MM.1S (cell line): ENCODE data around the gene CFAP90.

Experiments
- DNase-seq: peaks from one replicate; pipeline ENCODE4 v3.0.0-alpha.2; 2015
- H2AFZ ChIP-seq: fragments of 300-600 bp; sonication (generic); 2 replicates; pipeline ENCODE4 v1.6.0; 2016; ENCODE audit warnings: antibody characterized with exemption, low read length
- H3F3A ChIP-seq: fragments of 300-600 bp; sonication (generic); 2 replicates; pipeline ENCODE4 v1.6.1; 2016; ENCODE audit warnings: mild to moderate bottlenecking, antibody characterized with exemption, low read length, moderate library complexity, mixed read lengths; ENCODE audit not compliant: insufficient read depth
- H3K27ac ChIP-seq: fragments of 300-600 bp; sonication (generic); 2 replicates; pipeline ENCODE4 v1.5.1; 2016; ENCODE audit warnings: mild to moderate bottlenecking, low read length
- H3K27me3 ChIP-seq: fragments of 300-600 bp; sonication (generic); replicated peaks from 2 replicates; pipeline ENCODE4 v1.6.0; 2016; ENCODE audit warnings: low read length; ENCODE audit not compliant: insufficient read depth
- H3K36me3 ChIP-seq: fragments of 300-600 bp; sonication (generic); replicated peaks from 2 replicates; pipeline ENCODE4 v1.6.1; 2016; ENCODE audit warnings: mild to moderate bottlenecking, low read length, mixed read lengths; ENCODE audit not compliant: insufficient read depth
- H3K4me1 ChIP-seq: fragments of 300-600 bp; sonication (generic); 2 replicates; pipeline ENCODE4 v1.6.1; 2016; ENCODE audit warnings: low read length, mixed read lengths
- H3K4me2 ChIP-seq: fragments of 300-600 bp; sonication (generic); 2 replicates; pipeline ENCODE4 v1.6.0; 2016; ENCODE audit warnings: low read depth, low read length
- H3K4me3 ChIP-seq: fragments of 300-600 bp; sonication (generic); 2 replicates; pipeline ENCODE4 v1.5.1; 2016; ENCODE audit warnings: low read length, mixed read lengths
- H3K79me2 ChIP-seq: fragments of 300-600 bp; sonication (generic); 2 replicates; pipeline ENCODE4 v1.6.1; 2016; ENCODE audit warnings: mixed run types, low read length, mixed read lengths
- H3K9ac ChIP-seq: fragments of 300-600 bp; sonication (generic); 2 replicates; pipeline ENCODE4 v1.6.1; 2016; ENCODE audit warnings: low read length, mixed read lengths
- H3K9me2 ChIP-seq: fragments of 300-600 bp; sonication (generic); replicated peaks from 2 replicates; pipeline ENCODE4 v1.6.1; 2016; ENCODE audit warnings: mild to moderate bottlenecking, low read length, mixed read lengths; ENCODE audit not compliant: insufficient read depth
- H3K9me3 ChIP-seq: fragments of 300-600 bp; sonication (generic); replicated peaks from 2 replicates; pipeline ENCODE4 v1.6.1; 2016; ENCODE audit warnings: mild to moderate bottlenecking, low read length, mixed read lengths; ENCODE audit not compliant: insufficient read depth
- H4K20me1 ChIP-seq: fragments of 300-600 bp; sonication (generic); 2 replicates; pipeline ENCODE4 v1.6.1; 2016; ENCODE audit warnings: mild to moderate bottlenecking, low read length, moderate library complexity, mixed read lengths; ENCODE audit not compliant: insufficient read depth
- EZH2 ChIP-seq: fragments of 300-600 bp; sonication (generic); optimal IDR thresholded peaks from 2 replicates; pipeline ENCODE3; 2017; ENCODE audit warnings: low read depth, mild to moderate bottlenecking, antibody characterized with exemption, low read length, mixed read lengths
- EZH2phosphoT487 ChIP-seq: fragments of 300-600 bp; sonication (generic); IDR thresholded peaks from 2 replicates; pipeline ENCODE4 v1.6.1; 2018; ENCODE audit warnings: antibody characterized with exemption, low read length
- TF ChIP-seq, protein P1 (sequence below): fragments of 300-600 bp; sonication (generic); IDR thresholded peaks from 2 replicates; pipeline ENCODE4 v1.5.1; 2016; ENCODE audit warnings: antibody characterized with exemption, low read length, mixed read lengths

The CFAP90 gene

GRCh38 chr5:7808998-7809397, 41.9 kb downstream of the CFAP90 start:
- Histone ChIP-seq H3K27me3 (no peaks in the 10 kb centered on the region), H3K36me3 (no peaks in the 10 kb centered on the region), H4K20me1 (no peaks in the 10 kb centered on the region), H3K9me3 (no peaks in the 10 kb centered on the region), H3K79me2 (no peaks in the 10 kb centered on the region), H3F3A (no peaks in the 10 kb centered on the region), H3K27ac (no peak overlapping the region), H3K4me3 (no peak overlapping the region), H3K4me2 (no peak overlapping the region), H3K9me2 (no peaks in the 10 kb centered on the region), H3K4me1 (peaks cover 4% of the 10 kb centered on the region; the same call in 1 of the 2 replicates), H2AFZ (no peak overlapping the region), H3K9ac (no peak overlapping the region)
- no peak for DNase-seq
- TF ChIP-seq EZH2phosphoT487 (no peak), EZH2 (no peak)
- TF ChIP-seq, protein P1, sequence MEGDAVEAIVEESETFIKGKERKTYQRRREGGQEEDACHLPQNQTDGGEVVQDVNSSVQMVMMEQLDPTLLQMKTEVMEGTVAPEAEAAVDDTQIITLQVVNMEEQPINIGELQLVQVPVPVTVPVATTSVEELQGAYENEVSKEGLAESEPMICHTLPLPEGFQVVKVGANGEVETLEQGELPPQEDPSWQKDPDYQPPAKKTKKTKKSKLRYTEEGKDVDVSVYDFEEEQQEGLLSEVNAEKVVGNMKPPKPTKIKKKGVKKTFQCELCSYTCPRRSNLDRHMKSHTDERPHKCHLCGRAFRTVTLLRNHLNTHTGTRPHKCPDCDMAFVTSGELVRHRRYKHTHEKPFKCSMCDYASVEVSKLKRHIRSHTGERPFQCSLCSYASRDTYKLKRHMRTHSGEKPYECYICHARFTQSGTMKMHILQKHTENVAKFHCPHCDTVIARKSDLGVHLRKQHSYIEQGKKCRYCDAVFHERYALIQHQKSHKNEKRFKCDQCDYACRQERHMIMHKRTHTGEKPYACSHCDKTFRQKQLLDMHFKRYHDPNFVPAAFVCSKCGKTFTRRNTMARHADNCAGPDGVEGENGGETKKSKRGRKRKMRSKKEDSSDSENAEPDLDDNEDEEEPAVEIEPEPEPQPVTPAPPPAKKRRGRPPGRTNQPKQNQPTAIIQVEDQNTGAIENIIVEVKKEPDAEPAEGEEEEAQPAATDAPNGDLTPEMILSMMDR: no peak

- Histone ChIP-seq H3K4me3 (no peak overlapping the region), H3K36me3 (no peaks in the 10 kb centered on the region), H3K9me3 (no peaks in the 10 kb centered on the region), H3F3A (no peaks in the 10 kb centered on the region), H3K9me2 (no peaks in the 10 kb centered on the region), H3K27ac (no peak overlapping the region), H3K9ac (no peak overlapping the region), H3K4me2 (no peak overlapping the region), H3K4me1 (no peaks in the 10 kb centered on the region), H3K79me2 (no peaks in the 10 kb centered on the region), H3K27me3 (no peaks in the 10 kb centered on the region), H4K20me1 (no peaks in the 10 kb centered on the region), H2AFZ (no peak overlapping the region)
- TF ChIP-seq, protein P1: peak; percentile 59
- no peak for TF ChIP-seq EZH2
- DNase-seq: peak; percentile 42
Measured at GRCh38 chr5:7805379-7805778, 45.6 kb downstream of the CFAP90 start.

GRCh38 chr5:7803937-7804336, 47.0 kb downstream of the CFAP90 start:
- TF ChIP-seq EZH2phosphoT487 (no peak), EZH2 (no peak)
- TF ChIP-seq, protein P1: no peak
- Histone ChIP-seq H2AFZ (no peak overlapping the region), H4K20me1 (no peaks in the 10 kb centered on the region), H3K9me2 (no peaks in the 10 kb centered on the region), H3K27me3 (no peaks in the 10 kb centered on the region), H3K4me1 (no peaks in the 10 kb centered on the region), H3K9ac (no peak overlapping the region), H3K4me3 (no peak overlapping the region), H3K79me2 (no peaks in the 10 kb centered on the region), H3K36me3 (no peaks in the 10 kb centered on the region), H3K4me2 (no peak overlapping the region), H3F3A (no peaks in the 10 kb centered on the region), H3K27ac (no peak overlapping the region), H3K9me3 (no peaks in the 10 kb centered on the region)
- DNase-seq: no peak
